Memory B cell (primary cell): Measurements from ENCODE around the gene GSTT2.

Source experiments
- ATAC-seq: fragments of 150-1000 bp; cut with Tn5 transposase; 2 replicates; pipeline ENCODE4 v1.10.0; 2021; ENCODE audit warnings: low read depth, mild to moderate bottlenecking, moderate library complexity
- DNase-seq, 2 donors: peaks; one replicate each; pipeline ENCODE4 v3.0.0; 2022; ENCODE audit warnings: low spot score in 2 of 2
- H3K27ac Mint-ChIP-seq: one replicate; pipeline ENCODE4 v1.8.0; 2022; ENCODE audit warnings: mild to moderate bottlenecking, moderate library complexity, mixed read lengths
- H3K27me3 Mint-ChIP-seq: one replicate; pipeline ENCODE4 v1.8.0; 2022; ENCODE audit warnings: mixed read lengths
- H3K36me3 Mint-ChIP-seq: one replicate; pipeline ENCODE4 v1.8.0; 2022; ENCODE audit warnings: mild to moderate bottlenecking, mixed read lengths
- H3K4me1 Mint-ChIP-seq: one replicate; pipeline ENCODE4 v1.8.0; 2022; ENCODE audit warnings: mixed read lengths
- H3K4me3 Mint-ChIP-seq: one replicate; pipeline ENCODE4 v1.8.0; 2022; ENCODE audit warnings: mild to moderate bottlenecking, moderate library complexity, mixed read lengths
- H3K9me3 Mint-ChIP-seq: one replicate; pipeline ENCODE4 v1.8.0; 2022; ENCODE audit warnings: mixed read lengths

The GSTT2 gene

DNA sequence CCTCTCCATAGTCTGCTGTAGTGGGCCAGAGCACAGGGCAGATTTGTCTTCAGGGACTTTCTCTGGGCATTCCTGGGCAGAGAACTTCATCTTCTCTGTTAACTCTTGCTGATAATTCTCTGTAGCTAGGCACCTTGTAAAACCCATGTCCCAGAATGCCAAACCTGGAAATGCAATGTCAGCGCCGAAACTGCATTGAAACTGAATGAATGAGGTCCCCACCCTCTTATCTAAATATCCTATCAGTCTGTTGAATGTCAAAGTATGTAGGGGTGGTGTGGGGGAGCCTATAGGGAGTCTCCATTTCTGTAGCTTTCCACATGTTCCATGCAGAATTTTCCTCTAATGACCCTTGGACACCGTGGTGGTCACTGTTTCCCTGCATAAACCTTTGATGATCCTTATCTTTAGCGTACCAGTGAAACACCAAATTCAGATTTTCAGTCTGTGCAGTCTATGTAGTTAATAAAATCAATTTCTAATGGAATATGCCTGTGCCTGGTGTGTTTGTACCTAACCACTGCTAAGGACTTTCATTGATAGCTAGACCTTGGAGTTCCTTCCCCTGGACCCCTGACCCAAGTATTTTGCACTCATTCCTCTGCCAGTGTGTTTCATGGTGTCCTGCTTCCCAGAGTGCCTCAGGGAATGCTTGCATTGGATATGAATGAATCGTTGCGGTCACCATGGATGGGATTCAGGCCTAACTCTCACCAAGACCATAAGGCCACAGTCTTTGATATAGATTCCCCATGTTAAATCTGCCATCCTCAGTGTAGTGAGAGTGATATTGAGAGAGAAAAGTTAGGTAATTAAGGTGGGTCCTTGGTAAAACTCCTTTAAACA lies 28.7 kb downstream of the GSTT2 start:
- Mint-ChIP-seq H3K36me3 (no peaks in the 10 kb centered on the region), H3K4me3 (no peak overlapping the region), H3K27me3 (no peaks in the 10 kb centered on the region), H3K27ac (peak overlapping the region; percentile 17), H3K4me1 (peaks cover 13% of the 10 kb centered on the region), H3K9me3 (no peaks in the 10 kb centered on the region)
- ATAC-seq, result no peak
- DNase-seq, result no peak

DNA sequence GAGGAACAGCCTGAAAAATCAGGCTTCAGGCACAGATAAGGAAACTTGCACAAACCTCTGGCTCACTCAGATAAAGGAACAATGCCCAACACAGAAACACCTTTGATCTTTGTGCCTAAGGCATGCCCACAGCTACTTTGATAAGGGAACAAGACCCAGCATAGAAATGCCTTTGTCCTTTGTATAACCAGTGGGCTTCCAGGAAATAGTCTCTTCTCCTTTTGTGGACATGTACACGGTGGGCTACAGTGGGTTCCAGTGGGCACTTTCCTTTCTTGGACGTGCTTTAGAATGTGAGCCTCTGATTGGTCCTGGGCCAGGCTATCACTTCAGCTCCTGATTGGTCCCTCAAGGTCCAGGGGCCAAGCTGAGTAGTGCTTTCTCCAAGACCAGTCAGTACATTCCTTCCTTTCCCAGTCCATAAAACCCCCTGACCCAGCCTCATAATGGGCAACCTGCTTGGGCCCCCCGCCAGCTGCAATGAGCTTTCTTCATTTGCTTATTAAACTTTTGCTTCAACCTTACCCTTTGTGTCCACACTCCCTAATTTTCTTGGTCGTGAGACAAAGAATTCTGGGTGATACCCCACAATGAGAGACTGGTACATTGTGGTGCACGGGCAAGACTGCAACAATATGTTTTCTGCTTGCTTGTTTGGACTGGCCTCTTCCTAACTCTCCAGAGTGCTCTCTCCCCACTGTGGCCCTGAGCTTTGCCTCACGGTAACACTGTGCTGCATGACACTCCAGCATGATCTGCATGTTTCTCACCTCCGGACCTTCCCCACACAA lies 29.5 kb downstream of the GSTT2 start:
- Mint-ChIP-seq H3K36me3 (no peaks in the 10 kb centered on the region), H3K4me1 (peaks cover 18% of the 10 kb centered on the region), H3K4me3 (no peak overlapping the region), H3K27ac (peak overlapping the region; percentile 17), H3K27me3 (no peaks in the 10 kb centered on the region), H3K9me3 (no peaks in the 10 kb centered on the region)
- DNase-seq (no peak), ATAC-seq (no peak)

DNA sequence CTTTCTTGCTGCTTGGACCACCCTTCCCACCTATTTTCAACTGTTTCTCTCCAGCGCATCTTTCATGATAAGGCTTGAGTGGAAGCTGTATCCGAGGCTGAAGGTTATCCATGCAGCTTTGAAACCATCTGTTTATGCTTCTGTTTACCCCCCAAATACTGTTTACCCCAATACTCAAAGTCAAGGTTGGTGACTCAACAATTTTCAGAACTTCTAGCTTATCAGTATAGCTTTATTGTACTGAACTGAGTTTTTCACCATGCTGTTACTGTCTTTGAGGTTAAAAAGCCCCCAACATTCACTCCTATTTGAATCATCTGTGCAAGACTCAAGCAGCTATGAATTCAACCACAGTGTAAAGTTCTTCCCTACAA lies 30.1 kb downstream of the GSTT2 start:
- no peak for DNase-seq
- Mint-ChIP-seq H3K27me3 (no peaks in the 10 kb centered on the region), H3K27ac (no peak overlapping the region), H3K4me1 (peaks cover 22% of the 10 kb centered on the region), H3K4me3 (peak overlapping the region; percentile 25), H3K36me3 (no peaks in the 10 kb centered on the region), H3K9me3 (no peaks in the 10 kb centered on the region)
- ATAC-seq, result no peak

DNA sequence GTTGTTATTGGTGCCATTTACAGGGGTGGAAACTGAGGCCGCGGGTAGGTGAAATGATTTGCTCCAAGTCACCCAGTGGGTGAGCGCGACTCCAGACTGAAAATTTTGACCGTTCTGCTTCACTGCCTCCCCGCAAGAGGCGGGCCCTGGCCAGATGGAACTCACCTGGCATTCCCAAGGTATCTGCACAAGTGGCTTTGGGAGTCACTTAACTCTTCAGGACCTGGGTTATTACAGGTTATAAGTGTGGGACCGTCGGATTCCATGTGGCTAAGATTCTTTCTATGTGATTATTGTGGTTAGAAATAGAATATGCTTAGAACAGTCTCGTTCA lies 31.8 kb downstream of the GSTT2 start:
- peaks cover 4% of the 10 kb centered on the region for H3K36me3 Mint-ChIP-seq
- ATAC-seq (no peak), DNase-seq (no peak)
- H3K27ac Mint-ChIP-seq, result peak overlapping the region; percentile 98
- peaks cover 22% of the 10 kb centered on the region for H3K4me1 Mint-ChIP-seq
- H3K4me3 Mint-ChIP-seq, result peak overlapping the region; percentile 98
- H3K9me3 Mint-ChIP-seq, result no peaks in the 10 kb centered on the region
- H3K27me3 Mint-ChIP-seq, result no peaks in the 10 kb centered on the region

DNA sequence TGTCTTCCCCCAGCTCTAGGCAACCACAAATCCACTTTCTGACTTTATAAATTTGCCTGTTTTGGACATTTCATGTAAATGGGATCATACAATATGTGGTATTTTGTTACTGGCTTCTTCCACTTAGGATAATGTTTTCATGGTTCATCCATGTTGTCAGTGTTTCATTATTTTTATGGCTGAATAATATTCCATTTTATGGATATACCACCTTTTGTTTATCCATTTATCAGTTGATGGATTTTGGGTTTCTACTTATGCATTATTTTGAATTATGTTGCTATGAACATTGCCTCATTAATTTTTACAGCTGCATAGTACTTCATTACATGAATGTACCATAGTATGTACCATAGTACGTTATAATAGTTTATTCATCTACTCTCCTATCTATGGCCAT lies 36.2 kb downstream of the GSTT2 start:
- no peak for ATAC-seq

DNA sequence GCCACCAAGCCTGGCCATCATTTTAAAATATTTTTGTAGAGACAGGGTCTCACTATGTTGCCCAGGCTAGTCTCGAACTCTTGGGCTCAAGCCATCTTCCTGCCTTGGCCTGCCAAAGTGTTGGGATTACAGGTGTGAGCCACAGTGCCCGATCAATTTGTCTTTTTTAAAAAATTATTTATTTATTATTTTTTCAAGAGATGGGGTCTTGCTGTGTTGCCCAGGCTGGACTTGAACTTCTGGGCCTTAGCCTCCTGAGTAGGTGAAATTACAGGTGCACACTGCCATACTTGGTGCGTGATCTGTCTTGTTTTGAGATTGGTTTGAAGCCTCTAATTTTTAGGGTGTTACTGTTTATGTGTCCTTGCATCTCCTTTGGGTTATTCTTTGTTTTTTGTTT lies 41.4 kb downstream of the GSTT2 start:
- Mint-ChIP-seq H3K4me1 (peaks cover 7% of the 10 kb centered on the region), H3K27ac (no peak overlapping the region), H3K9me3 (no peaks in the 10 kb centered on the region), H3K27me3 (no peaks in the 10 kb centered on the region), H3K4me3 (no peak overlapping the region), H3K36me3 (peaks cover 15% of the 10 kb centered on the region)
- no peak for ATAC-seq
- no peak for DNase-seq

More for the DNA sequence above, 36.2 kb downstream of the GSTT2 start:
- no peak overlapping the region for H3K4me3 Mint-ChIP-seq
- H3K36me3 Mint-ChIP-seq, result peaks cover 8% of the 10 kb centered on the region
- no peaks in the 10 kb centered on the region for H3K27me3 Mint-ChIP-seq
- H3K27ac Mint-ChIP-seq, result no peak overlapping the region
- no peak for DNase-seq
- peaks cover 21% of the 10 kb centered on the region for H3K4me1 Mint-ChIP-seq
- H3K9me3 Mint-ChIP-seq, result no peaks in the 10 kb centered on the region

DNA sequence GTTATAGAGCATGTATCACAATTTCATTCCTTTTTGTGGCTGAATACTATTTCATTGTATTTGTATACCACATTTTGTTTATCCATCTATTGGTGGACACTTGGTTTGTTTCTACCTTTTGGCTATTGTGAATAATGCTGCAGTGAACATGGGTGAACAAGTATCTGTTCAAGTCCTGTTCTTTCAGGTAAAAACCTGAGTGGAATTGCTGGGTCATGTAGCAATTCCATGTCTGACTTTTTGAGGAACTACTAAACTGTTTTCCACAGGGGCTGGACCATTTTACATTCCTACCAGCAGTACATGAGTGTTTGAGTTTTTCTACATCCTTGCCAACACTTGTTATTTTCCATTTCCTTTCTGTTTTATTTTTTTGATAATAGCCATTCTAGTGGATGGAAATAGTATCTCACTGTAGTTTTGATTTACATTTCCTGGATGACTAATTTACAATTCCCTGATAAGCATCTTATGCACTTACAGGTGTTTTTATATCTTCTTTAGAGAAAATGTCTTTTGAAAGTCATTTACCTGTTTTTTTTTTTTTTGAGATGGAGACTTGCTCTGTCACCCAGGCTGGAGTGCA lies 43.4 kb downstream of the GSTT2 start:
- ATAC-seq, result no peak
- Mint-ChIP-seq H3K27me3 (no peaks in the 10 kb centered on the region), H3K4me3 (no peak overlapping the region), H3K4me1 (peaks cover 4% of the 10 kb centered on the region), H3K27ac (no peak overlapping the region), H3K36me3 (peaks cover 10% of the 10 kb centered on the region), H3K9me3 (no peaks in the 10 kb centered on the region)
- DNase-seq, result no peak

DNA sequence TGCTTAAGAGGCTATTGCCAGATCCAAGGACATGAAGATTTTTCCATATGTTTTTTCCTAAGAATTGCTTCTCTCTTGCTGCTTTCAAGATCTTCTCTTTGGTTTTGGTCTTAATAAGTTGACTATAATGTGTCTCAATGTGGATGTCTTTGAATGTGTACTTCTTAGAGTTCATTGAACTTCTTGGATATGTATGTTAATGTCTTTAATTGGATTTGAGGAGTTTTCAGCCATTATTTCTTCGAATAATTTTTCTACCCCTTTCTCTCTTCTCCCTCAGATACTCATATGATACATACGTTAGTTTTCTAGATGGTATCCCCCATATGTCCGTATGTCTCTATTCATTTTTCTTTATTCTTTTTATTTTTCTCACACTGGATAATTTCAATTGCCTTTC lies 44.4 kb downstream of the GSTT2 start:
- peaks cover 10% of the 10 kb centered on the region for H3K36me3 Mint-ChIP-seq
- ATAC-seq (no peak), DNase-seq (no peak)
- no peak overlapping the region for H3K4me3 Mint-ChIP-seq
- no peak overlapping the region for H3K27ac Mint-ChIP-seq
- H3K9me3 Mint-ChIP-seq, result no peaks in the 10 kb centered on the region
- H3K27me3 Mint-ChIP-seq, result no peaks in the 10 kb centered on the region
- H3K4me1 Mint-ChIP-seq, result peaks cover 8% of the 10 kb centered on the region

DNA sequence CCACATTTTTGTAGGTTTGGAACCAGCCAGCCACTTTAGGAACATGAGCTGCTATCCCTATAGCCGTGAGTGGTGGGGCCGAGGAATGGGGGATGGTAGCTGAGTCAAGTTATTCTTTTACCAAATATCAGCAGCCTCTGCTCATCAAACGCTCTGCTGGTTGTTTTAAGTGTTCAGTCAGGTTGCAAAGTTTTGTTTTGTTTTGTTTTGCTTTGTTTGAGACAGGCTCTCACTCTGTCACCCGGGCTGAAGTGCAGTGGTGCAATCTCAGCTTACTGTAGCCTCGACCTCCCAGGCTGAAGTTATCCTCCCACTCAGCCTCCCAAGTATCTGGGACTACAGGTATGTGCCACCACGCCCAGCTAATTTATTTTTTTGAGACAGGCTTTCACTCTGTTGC lies 45.5 kb downstream of the GSTT2 start:
- ATAC-seq (no peak), DNase-seq (no peak)
- peaks cover 10% of the 10 kb centered on the region for H3K36me3 Mint-ChIP-seq
- H3K27me3 Mint-ChIP-seq, result no peaks in the 10 kb centered on the region
- no peak overlapping the region for H3K4me3 Mint-ChIP-seq
- H3K27ac Mint-ChIP-seq, result no peak overlapping the region
- no peaks in the 10 kb centered on the region for H3K9me3 Mint-ChIP-seq
- peaks cover 8% of the 10 kb centered on the region for H3K4me1 Mint-ChIP-seq

DNA sequence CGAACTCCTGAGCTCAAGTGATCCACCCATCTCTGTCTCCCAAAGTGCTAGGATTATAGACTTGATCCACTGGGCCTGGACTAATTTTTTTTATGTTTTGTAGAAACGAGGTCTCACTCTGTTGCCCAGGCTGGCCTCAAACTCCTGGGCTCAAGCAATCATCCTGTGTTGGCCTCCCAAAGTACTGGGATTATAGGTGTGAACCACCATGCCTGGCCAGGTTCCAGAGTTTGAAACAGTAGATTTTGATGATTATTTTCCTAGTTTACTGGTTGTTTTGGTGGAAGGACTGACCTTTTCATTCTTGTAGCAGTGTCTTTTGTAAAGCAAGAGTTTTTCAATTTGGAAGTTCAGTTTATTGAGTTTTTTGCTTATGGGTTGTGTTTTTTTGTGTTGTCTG lies 46.1 kb downstream of the GSTT2 start:
- DNase-seq (no peak), ATAC-seq (no peak)
- Mint-ChIP-seq H3K27ac (no peak overlapping the region), H3K36me3 (peaks cover 10% of the 10 kb centered on the region), H3K4me3 (no peak overlapping the region), H3K9me3 (no peaks in the 10 kb centered on the region), H3K4me1 (peaks cover 6% of the 10 kb centered on the region), H3K27me3 (no peaks in the 10 kb centered on the region)

DNA sequence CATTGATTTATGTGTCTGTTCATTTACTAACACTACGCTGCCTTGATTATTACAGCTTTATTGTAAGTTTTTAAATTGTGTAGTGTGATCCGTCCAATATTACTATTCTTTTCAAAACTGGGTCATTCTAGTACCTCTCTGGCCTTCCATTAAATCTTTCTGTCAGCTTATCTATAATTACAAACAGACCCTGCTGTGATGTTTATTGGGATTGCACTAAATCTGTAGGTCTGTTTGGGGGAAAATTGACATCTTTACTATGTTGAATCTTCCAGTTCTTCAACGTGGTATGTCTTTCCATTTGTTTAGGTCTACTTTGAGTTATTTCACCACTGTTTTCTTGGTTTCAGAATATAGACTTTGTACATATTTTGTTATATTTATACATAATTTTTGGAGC lies 46.8 kb downstream of the GSTT2 start:
- Mint-ChIP-seq H3K4me3 (no peak overlapping the region), H3K27ac (peak overlapping the region; percentile 20), H3K4me1 (peaks cover 6% of the 10 kb centered on the region), H3K36me3 (peaks cover 10% of the 10 kb centered on the region), H3K27me3 (no peaks in the 10 kb centered on the region), H3K9me3 (no peaks in the 10 kb centered on the region)
- DNase-seq (no peak), ATAC-seq (no peak)

DNA sequence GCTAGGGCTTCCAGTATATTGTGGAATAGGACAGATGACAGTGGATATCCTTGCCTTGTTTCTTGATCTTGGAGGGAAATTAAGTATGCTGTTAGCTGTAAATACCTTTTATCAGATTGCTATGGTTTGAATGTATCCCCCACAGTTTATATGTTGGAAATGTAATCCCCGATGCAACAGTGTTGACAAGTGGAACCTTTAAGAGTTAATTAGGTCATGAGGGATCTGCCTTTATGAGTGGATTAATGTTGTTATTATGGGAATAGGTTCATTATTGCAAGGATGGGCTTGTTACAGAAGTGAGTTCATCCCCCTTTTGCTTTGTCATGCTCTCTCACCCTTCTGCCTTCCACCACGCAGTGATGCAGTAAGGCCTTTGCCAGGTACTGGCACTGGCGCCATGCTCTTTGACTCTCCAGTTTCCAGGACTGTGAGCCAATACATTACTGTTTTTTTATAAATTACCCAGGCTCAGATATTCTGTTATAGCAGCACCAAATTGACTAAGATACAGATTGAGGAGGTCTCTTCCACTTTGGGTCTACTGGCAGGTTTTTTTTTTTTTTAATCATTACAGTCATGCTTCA lies 47.5 kb downstream of the GSTT2 start:
- Mint-ChIP-seq H3K4me1 (peaks cover 6% of the 10 kb centered on the region), H3K27me3 (no peaks in the 10 kb centered on the region), H3K27ac (no peak overlapping the region), H3K9me3 (no peaks in the 10 kb centered on the region), H3K4me3 (no peak overlapping the region), H3K36me3 (peaks cover 10% of the 10 kb centered on the region)
- ATAC-seq (no peak), DNase-seq (no peak)

DNA sequence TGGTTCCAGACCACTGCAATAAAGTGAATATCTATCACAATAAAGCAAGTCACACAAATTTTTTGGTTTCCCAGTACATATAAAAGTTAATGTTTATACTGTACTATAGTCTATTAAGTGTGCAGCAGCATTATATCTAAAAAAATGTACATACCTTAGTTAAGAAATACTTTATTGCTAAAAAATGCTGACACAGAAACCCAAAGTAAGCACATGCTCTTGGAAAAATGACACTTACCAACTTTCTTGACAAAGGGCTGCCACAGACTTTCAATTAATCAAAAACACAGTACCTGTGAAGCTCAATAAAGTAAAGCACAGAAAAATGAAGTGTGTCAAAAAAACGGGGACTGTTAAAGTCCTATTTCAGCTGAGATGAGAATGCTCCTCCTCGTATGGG lies 48.1 kb downstream of the GSTT2 start:
- Mint-ChIP-seq H3K4me1 (peaks cover 5% of the 10 kb centered on the region), H3K4me3 (no peak overlapping the region), H3K36me3 (peaks cover 10% of the 10 kb centered on the region), H3K9me3 (no peaks in the 10 kb centered on the region), H3K27me3 (no peaks in the 10 kb centered on the region), H3K27ac (no peak overlapping the region)
- ATAC-seq, result no peak
- no peak for DNase-seq

DNA sequence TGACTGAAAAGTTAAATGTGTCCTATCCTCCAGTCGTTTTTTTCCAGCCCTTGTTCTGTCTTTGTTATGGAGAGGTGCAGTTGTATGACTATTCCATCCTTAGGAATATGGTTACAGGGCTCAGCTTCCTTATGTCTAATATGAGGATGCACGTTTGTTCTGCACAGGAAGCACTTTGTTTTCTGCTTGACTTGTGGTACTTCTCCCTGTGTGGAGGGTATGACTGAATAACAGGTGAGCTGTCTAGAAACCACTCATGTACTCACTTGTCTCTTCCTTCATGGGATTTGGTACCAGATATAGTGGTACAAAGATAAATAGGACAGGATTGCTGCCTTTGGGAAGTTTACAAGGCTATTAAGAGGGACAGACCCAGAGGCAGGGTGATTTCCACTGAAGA lies 48.6 kb downstream of the GSTT2 start:
- peaks cover 6% of the 10 kb centered on the region for H3K4me1 Mint-ChIP-seq

More for the DNA sequence above, 48.6 kb downstream of the GSTT2 start:
- no peak overlapping the region for H3K4me3 Mint-ChIP-seq
- H3K9me3 Mint-ChIP-seq, result no peaks in the 10 kb centered on the region
- no peak for DNase-seq
- peak overlapping the region; percentile 67 for H3K27ac Mint-ChIP-seq
- no peak for ATAC-seq
- peaks cover 10% of the 10 kb centered on the region for H3K36me3 Mint-ChIP-seq
- H3K27me3 Mint-ChIP-seq, result no peaks in the 10 kb centered on the region
